ENCODE data around the gene CCDC200.

CCDC200 gene

GRCh38 chr17:43219001-43219400, 9.4 kb downstream of the CCDC200 start:
- Histone ChIP-seq H4K20me1 (ENCODE audit: control insufficient read depth, insufficient read depth, low read depth, low read length) (no peaks in the 10 kb centered on the region), H3K36me3 (ENCODE audit: control insufficient read depth, low read length) (no peaks in the 10 kb centered on the region; the same call in 1 of the 2 replicates), H3K4me3 (ENCODE audit: low read length) (no peak overlapping the region), H3K79me2 (ENCODE audit: control insufficient read depth, low read length) (no peaks in the 10 kb centered on the region), H3K4me1 (ENCODE audit: control insufficient read depth, low read length) (no peaks in the 10 kb centered on the region), H3K4me2 (ENCODE audit: low read length) (no peak overlapping the region), H3K27me3 (ENCODE audit: control insufficient read depth, low read length) (no peaks in the 10 kb centered on the region), H3F3A (ENCODE audit: control insufficient read depth, insufficient read depth) (no peaks in the 10 kb centered on the region), H3K27ac (ENCODE audit: low read depth, low read length) (no peak overlapping the region), H3K9me2 (replicated peaks; ENCODE audit: control insufficient read depth, low read length) (no peaks in the 10 kb centered on the region), H3K9me3 (ENCODE audit: control insufficient read depth, insufficient read depth, low read length) (no peaks in the 10 kb centered on the region)
- TF ChIP-seq CTCF (IDR thresholded peaks at IDR 0.05; ENCODE audit: low read depth, low read length, poor library complexity, severe bottlenecking) (no peak), EZH2phosphoT487 (IDR thresholded peaks at IDR 0.05; ENCODE audit: borderline replicate concordance, low read length) (no peak)

- H3K4me1 ChIP-seq (ENCODE audit: control insufficient read depth, low read length), result peaks cover 12% of the 10 kb centered on the region
- H3K9me3 ChIP-seq (ENCODE audit: control insufficient read depth, insufficient read depth, low read length), result no peaks in the 10 kb centered on the region
- H3K79me2 ChIP-seq (ENCODE audit: control insufficient read depth, low read length), result no peaks in the 10 kb centered on the region
- H3K27me3 ChIP-seq (ENCODE audit: control insufficient read depth, low read length), result no peaks in the 10 kb centered on the region
- peaks cover 10% of the 10 kb centered on the region for H3K36me3 ChIP-seq (ENCODE audit: control insufficient read depth, low read length)
- TF ChIP-seq EZH2phosphoT487 (IDR thresholded peaks at IDR 0.05; ENCODE audit: borderline replicate concordance, low read length), result no peak
- TF ChIP-seq CTCF (IDR thresholded peaks at IDR 0.05; ENCODE audit: low read depth, low read length, poor library complexity, severe bottlenecking), result no peak
- no peak overlapping the region for H3K4me2 ChIP-seq (ENCODE audit: low read length)
- H4K20me1 ChIP-seq (ENCODE audit: control insufficient read depth, insufficient read depth, low read depth, low read length), result no peaks in the 10 kb centered on the region
- H3K4me3 ChIP-seq (ENCODE audit: low read length), result no peak overlapping the region
- H3F3A ChIP-seq (ENCODE audit: control insufficient read depth, insufficient read depth), result peaks cover 2% of the 10 kb centered on the region; the same call in 1 of the 2 replicates
- no peaks in the 10 kb centered on the region for H3K9me2 ChIP-seq (replicated peaks; ENCODE audit: control insufficient read depth, low read length)
- H3K27ac ChIP-seq (ENCODE audit: low read depth, low read length), result no peak overlapping the region
Measured at GRCh38 chr17:43217614-43218087, 10.8 kb downstream of the CCDC200 start.

- no peaks in the 10 kb centered on the region for H3K79me2 ChIP-seq (ENCODE audit: control insufficient read depth, low read length)
- peaks cover 10% of the 10 kb centered on the region for H3K36me3 ChIP-seq (ENCODE audit: control insufficient read depth, low read length)
- no peaks in the 10 kb centered on the region for H4K20me1 ChIP-seq (ENCODE audit: control insufficient read depth, insufficient read depth, low read depth, low read length)
- H3K4me1 ChIP-seq (ENCODE audit: control insufficient read depth, low read length), result peaks cover 19% of the 10 kb centered on the region
- H3K4me2 ChIP-seq (ENCODE audit: low read length), result no peak overlapping the region
- no peaks in the 10 kb centered on the region for H3K9me3 ChIP-seq (ENCODE audit: control insufficient read depth, insufficient read depth, low read length)
- no peak overlapping the region for H3K27ac ChIP-seq (ENCODE audit: low read depth, low read length)
- H3F3A ChIP-seq (ENCODE audit: control insufficient read depth, insufficient read depth), result peaks cover 7% of the 10 kb centered on the region
- TF ChIP-seq CTCF (IDR thresholded peaks at IDR 0.05; ENCODE audit: low read depth, low read length, poor library complexity, severe bottlenecking) (no peak), EZH2phosphoT487 (IDR thresholded peaks at IDR 0.05; ENCODE audit: borderline replicate concordance, low read length) (no peak)
- H3K4me3 ChIP-seq (ENCODE audit: low read length), result no peak overlapping the region
- no peaks in the 10 kb centered on the region for H3K27me3 ChIP-seq (ENCODE audit: control insufficient read depth, low read length)
- no peaks in the 10 kb centered on the region for H3K9me2 ChIP-seq (replicated peaks; ENCODE audit: control insufficient read depth, low read length)
Measured at GRCh38 chr17:43216762-43217613, 11.4 kb downstream of the CCDC200 start.

Measured in DOHH2 (cell line).